Activated CD4-positive, alpha-beta T cell treated with anti-CD3 and anti-CD28 coated beads for 36 hours (primary cell): ENCODE measurements around the gene FJX1. TPM values are rescaled to one million over a fixed set of nuclear protein-coding genes. Genes with fewer than 3 reads are reported as not detected.

Experiments used
- ATAC-seq: fragments of 200-7000 bp; cut with Tn5 transposase; one replicate; pipeline ENCODE4 v1.10.0; 2021; ENCODE audit warnings: mild to moderate bottlenecking, moderate library complexity
- CTCF ChIA-PET: fragments of 350-600 bp; sonication (Branson Sonifier 250); formaldehyde crosslinking; loops from one replicate; lab custom pipeline; 2021; ENCODE audit warnings: antibody characterized with exemption; lab: Charles Lee
- POLR2A ChIA-PET: fragments of 350-600 bp; sonication (Branson Sonifier 250); formaldehyde crosslinking; loops from one replicate; lab custom pipeline; 2021; ENCODE audit warnings: antibody characterized with exemption, inconsistent platforms; lab: Charles Lee
- DNase-seq: peaks from one replicate; pipeline ENCODE4 v3.0.0-alpha.2; 2020
- H3K27ac Mint-ChIP-seq: one replicate; pipeline ENCODE4 v1.8.0; 2021; ENCODE audit warnings: mixed read lengths
- H3K27me3 Mint-ChIP-seq: one replicate; pipeline ENCODE4 v1.8.0; 2021; ENCODE audit warnings: mixed read lengths
- H3K36me3 Mint-ChIP-seq: one replicate; pipeline ENCODE4 v1.8.0; 2021; ENCODE audit warnings: low read depth, mixed read lengths
- H3K4me1 Mint-ChIP-seq: one replicate; pipeline ENCODE4 v1.8.0; 2021; ENCODE audit warnings: mixed read lengths
- H3K4me3 Mint-ChIP-seq: one replicate; pipeline ENCODE4 v1.8.0; 2021; ENCODE audit warnings: mild to moderate bottlenecking, moderate library complexity, mixed read lengths
- H3K9me3 Mint-ChIP-seq: one replicate; pipeline ENCODE4 v1.8.0; 2021; ENCODE audit warnings: low read depth, mixed read lengths
- intact Hi-C, 2 experiments: fragments of 100-400 bp; cut with DNase I in 1 of 2; cut with micrococcal nuclease in 1 of 2; formaldehyde crosslinking; loops; one replicate each; pipeline versions ENCODE4 v1.14.2 to v1.15.1; 2022 to 2024; cut with DNase I, micrococcal nuclease
- total RNA-seq, 2 experiments: library from RNA; stranded (reverse); gene quantifications; one replicate each; pipeline ENCODE4 v1.2.3, GENCODE V29; 2021

FJX1 gene
- total RNA-seq, 2 experiments from 2014 or later, result 0.69 to 0.74 TPM

GRCh38 chr11:35619855-35620640, 1.8 kb downstream of the FJX1 start:
- H3K27me3 Mint-ChIP-seq, result peaks cover 56% of the 10 kb centered on the region
- ATAC-seq (no peak), DNase-seq (peak; percentile 12)
- POLR2A ChIA-PET, result interaction anchor here (0.7 kb wide), 1 partner anchor 573 kb away, joined by 3 read pairs; no protein-coding TSS in a partner anchor
- no peaks in the 10 kb centered on the region for H3K9me3 Mint-ChIP-seq
- peaks cover 11% of the 10 kb centered on the region for H3K4me1 Mint-ChIP-seq
- no peaks in the 10 kb centered on the region for H3K36me3 Mint-ChIP-seq
- intact Hi-C loops, result loop anchor here (5.0 to 10.0 kb wide), 5 partner anchors 322 to 1125 kb away; partner anchors contain the start of gene LDLRAD3 (in 1 of the 2)
- CTCF ChIA-PET, result interaction anchor here (0.6 to 2.1 kb wide), 7 partner anchors 13 to 902 kb away, joined by 3 to 16 read pairs (median 3); no protein-coding TSS in a partner anchor
- H3K27ac Mint-ChIP-seq, result no peak overlapping the region
- peak overlapping the region; percentile 59 for H3K4me3 Mint-ChIP-seq

- CTCF ChIA-PET, result interaction anchor here (0.6 to 1.2 kb wide), 4 partner anchors 12 to 201 kb away, joined by 3 to 4 read pairs (median 3); no protein-coding TSS in a partner anchor
- Mint-ChIP-seq H3K4me3 (no peak overlapping the region), H3K27me3 (peaks cover 55% of the 10 kb centered on the region), H3K9me3 (no peaks in the 10 kb centered on the region), H3K27ac (no peak overlapping the region), H3K4me1 (peaks cover 11% of the 10 kb centered on the region), H3K36me3 (no peaks in the 10 kb centered on the region)
- DNase-seq, result no peak
- POLR2A ChIA-PET, result no interaction called here
- ATAC-seq, result no peak
- intact Hi-C loops, result no loop called here
Measured at GRCh38 chr11:35620795-35621194, 2.5 kb downstream of the FJX1 start.

GRCh38 chr11:35621620-35622019, 3.4 kb downstream of the FJX1 start:
- ChIA-PET POLR2A (no interaction called here), CTCF (interaction anchor here (0.7 to 1.2 kb wide), 3 partner anchors 21 to 201 kb away, joined by 3 to 4 read pairs (median 3); no protein-coding TSS in a partner anchor)
- Mint-ChIP-seq H3K9me3 (no peaks in the 10 kb centered on the region), H3K4me3 (no peak overlapping the region), H3K27ac (no peak overlapping the region), H3K36me3 (no peaks in the 10 kb centered on the region), H3K4me1 (peaks cover 11% of the 10 kb centered on the region), H3K27me3 (peaks cover 57% of the 10 kb centered on the region)
- DNase-seq (no peak), ATAC-seq (no peak)
- intact Hi-C loops, result no loop called here

DNA sequence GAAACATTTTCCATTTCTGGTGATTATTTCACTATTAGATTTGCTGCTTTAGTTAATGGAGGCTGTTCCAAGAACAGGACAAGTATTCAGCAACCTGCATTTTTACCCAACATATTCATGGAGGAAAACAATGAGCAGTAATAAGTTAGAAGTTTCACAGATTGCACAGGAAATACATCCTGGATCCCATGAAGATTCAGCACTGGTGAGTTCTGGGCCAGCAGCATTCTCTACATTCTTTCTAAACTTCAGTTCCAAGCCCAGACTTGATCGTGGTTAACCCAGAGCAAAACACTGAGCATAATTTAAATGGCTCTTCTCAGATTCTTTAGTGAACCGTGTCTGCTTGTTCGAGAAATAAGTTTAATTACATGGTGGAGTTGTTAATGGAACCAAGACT, 3.8 kb downstream of the FJX1 start:
- intact Hi-C loops, result no loop called here
- CTCF ChIA-PET, result interaction anchor here (0.7 to 1.2 kb wide), 3 partner anchors 21 to 201 kb away, joined by 3 to 4 read pairs (median 3); no protein-coding TSS in a partner anchor
- no peak overlapping the region for H3K27ac Mint-ChIP-seq

GRCh38 chr11:35623621-35624168, 5.4 kb downstream of the FJX1 start:
- Mint-ChIP-seq H3K4me1 (peaks cover 7% of the 10 kb centered on the region), H3K36me3 (no peaks in the 10 kb centered on the region), H3K4me3 (no peak overlapping the region), H3K27me3 (peaks cover 57% of the 10 kb centered on the region), H3K9me3 (no peaks in the 10 kb centered on the region), H3K27ac (no peak overlapping the region)
- intact Hi-C loops, result no loop called here
- ChIA-PET CTCF (interaction anchor here (0.7 kb wide), 1 partner anchor 70 kb away, joined by 3 read pairs; no protein-coding TSS in a partner anchor), POLR2A (no interaction called here)
- no peak for ATAC-seq
- DNase-seq, result no peak

More for the DNA sequence above, 3.8 kb downstream of the FJX1 start:
- Mint-ChIP-seq H3K4me3 (no peak overlapping the region), H3K4me1 (peaks cover 11% of the 10 kb centered on the region), H3K27me3 (peaks cover 57% of the 10 kb centered on the region), H3K36me3 (no peaks in the 10 kb centered on the region), H3K9me3 (no peaks in the 10 kb centered on the region)
- POLR2A ChIA-PET, result no interaction called here
- no peak for DNase-seq
- no peak for ATAC-seq

GRCh38 chr11:35624316-35624715, 6.1 kb downstream of the FJX1 start:
- no peak for ATAC-seq
- intact Hi-C loops, result no loop called here
- H3K27me3 Mint-ChIP-seq, result peaks cover 61% of the 10 kb centered on the region
- H3K9me3 Mint-ChIP-seq, result no peaks in the 10 kb centered on the region
- H3K4me3 Mint-ChIP-seq, result no peak overlapping the region
- DNase-seq, result no peak
- H3K36me3 Mint-ChIP-seq, result no peaks in the 10 kb centered on the region
- CTCF ChIA-PET, result no interaction called here
- no peak overlapping the region for H3K27ac Mint-ChIP-seq
- POLR2A ChIA-PET, result no interaction called here
- H3K4me1 Mint-ChIP-seq, result peaks cover 7% of the 10 kb centered on the region

DNA sequence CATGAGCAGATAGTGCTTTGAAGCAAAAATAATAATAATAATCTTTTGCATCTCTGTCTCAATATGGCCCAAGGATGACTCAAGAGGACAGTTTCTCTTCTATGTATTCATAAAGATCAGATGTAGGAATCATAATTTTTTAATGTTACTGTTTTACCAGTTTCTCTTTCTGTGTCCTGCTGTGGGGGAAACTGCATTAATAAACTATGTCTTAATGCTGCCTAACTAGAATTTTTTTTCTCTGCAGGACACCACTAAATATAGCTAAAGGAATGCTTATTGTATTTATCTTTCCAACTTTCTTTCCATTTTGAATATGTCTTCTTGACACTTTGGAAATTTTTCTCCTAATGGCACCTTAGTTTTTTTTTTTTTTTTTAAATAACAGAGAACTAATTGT, 6.5 kb downstream of the FJX1 start:
- ChIA-PET POLR2A (no interaction called here), CTCF (no interaction called here)
- intact Hi-C loops, result no loop called here
- H3K36me3 Mint-ChIP-seq, result no peaks in the 10 kb centered on the region
- no peak for ATAC-seq
- no peaks in the 10 kb centered on the region for H3K9me3 Mint-ChIP-seq
- H3K4me3 Mint-ChIP-seq, result no peak overlapping the region
- no peak for DNase-seq
- peaks cover 7% of the 10 kb centered on the region for H3K4me1 Mint-ChIP-seq
- H3K27ac Mint-ChIP-seq, result no peak overlapping the region
- peaks cover 62% of the 10 kb centered on the region for H3K27me3 Mint-ChIP-seq

GRCh38 chr11:35626501-35626900, 8.2 kb downstream of the FJX1 start:
- POLR2A ChIA-PET, result no interaction called here
- no peak overlapping the region for H3K4me3 Mint-ChIP-seq
- no peaks in the 10 kb centered on the region for H3K36me3 Mint-ChIP-seq
- H3K9me3 Mint-ChIP-seq, result no peaks in the 10 kb centered on the region
- no peak overlapping the region for H3K27ac Mint-ChIP-seq
- peaks cover 57% of the 10 kb centered on the region for H3K27me3 Mint-ChIP-seq
- intact Hi-C loops, result no loop called here
- ATAC-seq (no peak), DNase-seq (no peak)
- no peaks in the 10 kb centered on the region for H3K4me1 Mint-ChIP-seq
- CTCF ChIA-PET, result interaction anchor here (1.0 kb wide), 1 partner anchor 189 kb away, joined by 3 read pairs; no protein-coding TSS in a partner anchor

DNA sequence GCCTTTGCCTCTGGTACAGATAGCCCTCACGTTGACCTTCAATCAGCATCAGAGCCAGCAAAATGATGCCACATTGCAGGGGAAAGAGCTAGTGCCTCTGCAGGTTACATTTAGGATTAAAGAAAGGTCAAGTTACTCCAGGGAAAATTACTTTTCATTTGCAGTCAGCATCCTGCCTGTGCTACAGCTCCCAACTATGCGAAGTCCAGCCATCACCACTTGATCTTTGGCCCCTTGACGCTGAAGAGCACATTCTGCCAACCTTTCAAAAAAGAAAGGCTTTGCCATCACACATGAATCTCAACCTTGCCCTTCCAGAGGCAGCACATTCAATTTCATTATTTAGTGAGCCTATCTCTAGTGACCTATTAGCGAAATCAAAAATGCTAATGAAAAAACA, 11.3 kb downstream of the FJX1 start:
- Mint-ChIP-seq H3K27ac (no peak overlapping the region), H3K4me1 (no peaks in the 10 kb centered on the region), H3K4me3 (no peak overlapping the region), H3K9me3 (no peaks in the 10 kb centered on the region), H3K27me3 (peaks cover 39% of the 10 kb centered on the region), H3K36me3 (no peaks in the 10 kb centered on the region)
- ATAC-seq, result no peak
- no peak for DNase-seq
- ChIA-PET POLR2A (interaction anchor here (0.6 kb wide), 1 partner anchor 186 kb away, joined by 4 read pairs; no protein-coding TSS in a partner anchor), CTCF (interaction anchor here (1.0 to 1.1 kb wide), 3 partner anchors 26 to 664 kb away, joined by 3 to 4 read pairs (median 3); no protein-coding TSS in a partner anchor)
- intact Hi-C loops, result no loop called here

DNA sequence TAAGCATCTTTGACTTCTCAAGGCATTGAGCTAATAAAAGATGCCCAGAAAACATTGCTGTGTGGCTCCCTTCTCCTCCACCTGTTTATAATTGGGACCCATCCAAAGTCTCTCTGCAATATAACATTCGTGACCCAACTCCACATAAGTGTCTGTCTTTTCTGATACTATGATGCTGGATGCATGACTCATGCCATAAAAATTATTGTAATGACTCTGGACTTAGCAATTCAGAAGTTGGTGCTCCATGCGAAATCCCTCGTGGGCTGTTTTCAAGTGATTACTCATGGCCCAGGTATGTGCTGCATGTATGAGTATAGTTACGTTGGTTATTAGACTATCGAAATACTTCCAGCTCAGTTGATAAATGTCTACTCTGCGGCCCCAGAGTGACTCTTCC, 11.7 kb downstream of the FJX1 start:
- no peak overlapping the region for H3K27ac Mint-ChIP-seq
- CTCF ChIA-PET, result interaction anchor here (1.0 kb wide), 1 partner anchor 663 kb away, joined by 3 read pairs; no protein-coding TSS in a partner anchor
- POLR2A ChIA-PET, result no interaction called here
- no peaks in the 10 kb centered on the region for H3K9me3 Mint-ChIP-seq
- intact Hi-C loops, result no loop called here
- H3K4me3 Mint-ChIP-seq, result no peak overlapping the region
- peaks cover 39% of the 10 kb centered on the region for H3K27me3 Mint-ChIP-seq
- DNase-seq (no peak), ATAC-seq (peak; percentile 44)
- no peaks in the 10 kb centered on the region for H3K4me1 Mint-ChIP-seq
- no peaks in the 10 kb centered on the region for H3K36me3 Mint-ChIP-seq

- Mint-ChIP-seq H3K36me3 (no peaks in the 10 kb centered on the region), H3K27me3 (peaks cover 37% of the 10 kb centered on the region), H3K27ac (no peak overlapping the region), H3K9me3 (no peaks in the 10 kb centered on the region), H3K4me1 (no peaks in the 10 kb centered on the region), H3K4me3 (no peak overlapping the region)
- ATAC-seq (no peak), DNase-seq (no peak)
- intact Hi-C loops, result no loop called here
- POLR2A ChIA-PET, result no interaction called here
- CTCF ChIA-PET, result no interaction called here
Measured at GRCh38 chr11:35631891-35632290, 13.6 kb downstream of the FJX1 start.
